Measurements from ENCODE around the gene TCF12.

The TCF12 gene

DNA sequence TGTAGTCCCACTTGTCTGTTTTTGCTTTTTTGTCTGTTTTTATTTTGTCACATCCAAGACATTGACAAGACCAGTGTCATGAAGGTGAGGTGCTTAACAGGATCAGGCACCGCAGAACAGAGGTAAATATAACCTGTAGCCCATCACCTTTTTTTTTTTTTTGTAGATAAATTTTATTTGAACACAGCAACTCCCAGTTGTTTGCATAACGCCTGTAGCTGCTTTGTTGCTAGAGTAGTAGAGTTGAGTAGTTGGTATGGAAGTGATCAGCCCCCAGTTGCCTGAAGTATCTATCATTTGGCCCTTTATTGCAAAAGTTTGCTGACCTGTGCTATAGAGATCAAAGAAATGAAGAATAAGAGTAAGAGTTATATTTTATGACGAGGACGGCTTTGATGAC, 135.0 kb downstream of the TCF12 start:
- no peak for DNase-seq (ENCODE audit: low read depth)

GRCh38 chr15:57054204-57054750, 135.8 kb downstream of the TCF12 start:
- DNase-seq (ENCODE audit: low read depth), result no peak

- no peak for DNase-seq (ENCODE audit: low read depth)
Measured at GRCh38 chr15:57056357-57056756, 137.9 kb downstream of the TCF12 start.

DNA sequence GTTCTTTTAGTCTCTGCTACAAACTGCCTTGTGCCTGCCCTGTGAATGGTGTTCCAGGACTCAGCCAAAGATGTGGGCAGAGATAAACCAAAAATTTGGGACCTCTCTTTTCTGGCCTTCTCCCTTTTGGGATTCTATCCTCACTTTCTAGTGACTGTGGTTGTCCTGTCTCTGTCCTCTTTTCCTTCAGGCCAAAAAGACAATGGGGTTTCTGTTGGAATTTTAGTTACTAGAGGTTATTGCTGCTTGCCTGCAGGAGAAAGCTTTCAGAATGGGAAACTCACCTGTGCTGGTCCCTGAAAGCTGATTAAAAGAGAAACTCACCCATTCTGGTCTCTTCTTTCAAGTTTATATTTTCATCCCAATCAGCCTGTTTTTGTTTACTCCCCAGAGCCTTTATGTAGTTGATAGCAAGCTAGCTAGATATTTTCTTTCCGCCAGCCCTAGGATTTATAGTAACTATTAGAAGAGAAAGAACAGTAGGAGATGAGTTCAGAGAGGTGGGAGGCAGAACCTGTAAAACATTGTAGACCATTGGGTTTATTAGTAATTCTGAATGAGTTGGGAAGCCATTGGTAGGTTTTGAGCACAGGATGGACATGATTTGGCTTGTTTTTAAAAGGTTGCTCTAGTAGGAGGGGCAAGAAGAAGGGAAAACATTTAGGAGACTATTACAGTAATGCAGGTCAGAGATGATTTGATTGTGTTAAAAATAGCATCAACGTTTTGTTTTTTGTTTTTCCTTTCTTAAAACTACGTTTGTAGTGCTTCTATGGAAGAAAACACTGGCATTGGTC, 138.9 kb downstream of the TCF12 start:
- DNase-seq (ENCODE audit: low read depth), result no peak

DNA sequence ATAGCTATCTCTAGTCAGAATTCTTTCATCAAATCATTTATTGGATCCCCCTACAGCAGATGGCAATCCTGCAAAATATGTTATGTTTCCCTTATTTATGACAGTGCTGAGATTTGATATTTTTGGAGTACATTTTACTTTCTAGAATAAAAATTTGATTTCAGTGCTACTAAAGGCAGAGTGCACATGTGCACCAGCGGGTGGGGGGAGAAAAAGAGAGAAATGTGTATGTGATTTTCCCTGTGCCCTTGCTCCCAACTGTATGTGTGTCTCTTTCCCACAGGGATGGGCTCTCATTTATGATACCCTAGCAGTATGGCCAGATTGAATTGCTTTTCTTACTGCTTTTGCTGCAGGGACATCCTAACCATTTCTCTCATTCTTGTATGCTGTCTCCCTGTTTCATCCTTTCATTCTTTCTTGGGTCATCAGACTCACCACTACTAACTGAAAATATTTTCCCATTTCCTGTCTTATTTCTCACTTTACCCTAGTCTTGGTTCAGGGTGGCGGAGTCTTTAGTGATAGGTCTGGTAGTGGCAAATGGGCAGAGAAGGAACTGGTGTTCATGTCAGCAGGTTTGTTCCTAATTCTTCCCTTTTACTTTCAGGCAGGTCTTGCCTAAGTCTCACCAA, 140.7 kb downstream of the TCF12 start:
- no peak for DNase-seq (ENCODE audit: low read depth)

DNA sequence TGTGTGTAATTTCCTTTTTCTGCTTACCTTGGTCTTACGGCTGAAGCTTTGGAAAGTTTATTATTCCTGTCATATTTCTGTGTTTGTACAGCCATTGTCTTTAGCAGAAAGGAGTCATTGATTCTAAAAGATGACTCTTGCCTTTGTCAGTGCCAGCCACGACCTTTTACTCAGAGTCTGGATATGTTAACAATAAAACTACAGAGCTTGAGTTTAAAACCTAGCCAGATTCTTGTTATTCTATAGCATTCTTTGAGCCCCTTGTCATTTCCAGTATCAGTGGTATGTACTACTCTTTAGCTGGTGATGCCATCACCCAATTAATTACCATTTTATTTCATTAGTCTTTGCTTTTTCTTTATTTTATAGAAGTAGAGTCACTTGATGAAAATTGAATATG, 142.4 kb downstream of the TCF12 start:
- no peak for DNase-seq (ENCODE audit: low read depth)

GRCh38 chr15:57061281-57061680, 142.8 kb downstream of the TCF12 start:
- no peak for DNase-seq (ENCODE audit: low read depth)

- DNase-seq (ENCODE audit: low read depth), result no peak
Measured at GRCh38 chr15:57061696-57062095, 143.3 kb downstream of the TCF12 start.

GRCh38 chr15:57064033-57064432, 145.6 kb downstream of the TCF12 start:
- no peak for DNase-seq (ENCODE audit: low read depth)

DNA sequence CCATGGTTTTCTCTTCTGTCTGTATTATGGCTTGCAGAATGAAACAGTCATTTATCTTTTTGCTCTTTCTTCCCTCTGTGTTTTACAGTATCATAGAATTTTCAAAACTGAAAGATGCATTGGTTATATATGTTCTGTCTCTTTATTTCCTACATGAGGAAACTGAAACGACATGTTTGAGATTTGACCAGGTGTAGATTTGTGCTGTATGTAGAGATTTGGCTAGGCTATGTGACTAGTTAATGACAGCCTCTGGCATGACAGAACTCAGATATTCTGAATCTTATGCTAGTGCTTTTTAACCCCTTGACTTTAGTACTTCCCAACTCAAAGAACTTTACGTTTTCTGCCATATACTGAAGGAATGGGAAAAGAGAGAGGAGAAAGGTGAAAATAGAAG, 151.0 kb downstream of the TCF12 start:
- no peak for DNase-seq (ENCODE audit: low read depth)

- DNase-seq (ENCODE audit: low read depth), result no peak
Measured at GRCh38 chr15:57070674-57071073, 152.2 kb downstream of the TCF12 start.

DNA sequence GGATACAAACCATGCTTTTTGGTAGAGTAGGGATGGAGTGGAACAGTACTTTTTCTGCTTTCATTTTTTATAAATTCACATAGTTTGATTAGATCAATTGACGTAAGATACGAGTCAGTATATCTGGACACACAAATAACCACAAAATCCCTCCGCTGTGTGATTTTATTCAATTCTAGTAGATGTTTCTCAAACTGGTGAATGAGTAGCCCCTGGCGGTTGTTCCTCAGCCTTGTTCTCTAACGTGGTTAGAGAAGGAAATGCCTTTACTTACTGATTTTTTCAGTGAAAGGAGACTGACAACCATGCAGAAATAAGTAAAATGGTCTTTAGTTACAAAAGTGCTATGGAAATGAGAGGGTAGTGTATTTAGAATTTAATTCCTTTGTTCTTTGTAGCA, 161.0 kb downstream of the TCF12 start:
- no peak for DNase-seq (ENCODE audit: low read depth)

GRCh38 chr15:57079931-57080620, 161.6 kb downstream of the TCF12 start:
- DNase-seq (ENCODE audit: low read depth), result no peak

GRCh38 chr15:57082054-57082728, 163.7 kb downstream of the TCF12 start:
- no peak for DNase-seq (ENCODE audit: low read depth)

GRCh38 chr15:57084192-57084591, 165.7 kb downstream of the TCF12 start:
- DNase-seq (ENCODE audit: low read depth), result no peak

- no peak for DNase-seq (ENCODE audit: low read depth)
Measured at GRCh38 chr15:57085267-57085666, 166.8 kb downstream of the TCF12 start.

DNA sequence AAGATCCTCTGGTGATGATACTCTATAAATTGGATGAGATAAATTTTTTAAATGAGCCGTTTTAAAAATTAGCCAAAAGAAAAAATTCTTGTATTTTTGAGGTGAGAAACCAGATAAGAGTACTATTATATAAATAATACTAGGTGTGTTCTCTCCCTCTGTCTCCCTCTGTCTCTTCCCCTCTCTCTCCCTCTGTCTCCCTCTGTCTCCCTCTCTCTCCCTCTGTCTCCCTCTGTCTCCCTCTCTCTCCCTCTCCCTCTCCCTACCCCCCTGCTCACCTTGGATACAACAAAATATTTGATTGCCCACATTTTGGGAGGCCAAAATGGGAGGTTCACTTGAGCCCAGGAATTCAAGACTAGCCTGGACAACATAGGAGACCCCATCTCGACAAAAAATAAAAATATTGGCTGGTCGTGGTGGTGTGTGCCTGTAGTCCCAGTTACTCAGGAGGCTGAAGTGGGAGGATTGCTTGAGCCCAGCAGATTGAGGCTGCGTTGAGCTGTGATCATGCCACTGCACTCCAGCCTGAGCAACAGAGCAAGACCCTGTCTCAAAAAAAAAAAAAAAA, 168.5 kb downstream of the TCF12 start:
- no peak for DNase-seq (ENCODE audit: low read depth)

DNA sequence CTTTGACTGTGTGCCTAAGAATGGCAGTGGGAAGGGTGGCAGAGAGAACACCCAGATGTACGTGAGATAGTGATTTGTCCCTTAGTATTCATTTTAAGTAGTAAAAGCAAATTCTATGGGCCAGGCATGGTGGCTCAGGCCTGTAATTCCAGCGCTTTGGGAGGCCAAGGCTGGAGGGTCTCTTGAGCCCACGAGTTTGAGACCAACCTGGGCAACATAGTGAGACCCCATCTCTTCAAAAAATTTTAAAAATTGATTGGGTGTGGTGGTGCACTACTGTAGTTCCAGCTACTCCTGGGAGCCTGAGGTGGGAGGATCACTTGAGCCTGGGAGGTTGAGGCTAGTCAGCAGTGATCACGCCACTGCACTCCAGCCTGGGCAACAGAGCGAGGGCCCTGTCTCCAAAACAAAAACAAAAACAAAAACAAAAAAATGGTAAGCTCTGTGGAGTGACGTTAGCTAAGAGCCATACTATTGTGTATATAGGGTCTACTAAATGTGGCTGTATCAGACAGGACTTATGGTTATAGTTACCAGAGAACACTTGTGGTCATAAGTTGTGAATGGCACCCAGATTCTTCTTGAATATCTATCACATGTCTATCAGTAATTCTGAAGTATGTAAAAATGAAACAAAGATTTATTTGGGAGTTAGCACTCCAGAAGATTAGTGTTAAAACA, 171.5 kb downstream of the TCF12 start:
- no peak for DNase-seq (ENCODE audit: low read depth)

DNA sequence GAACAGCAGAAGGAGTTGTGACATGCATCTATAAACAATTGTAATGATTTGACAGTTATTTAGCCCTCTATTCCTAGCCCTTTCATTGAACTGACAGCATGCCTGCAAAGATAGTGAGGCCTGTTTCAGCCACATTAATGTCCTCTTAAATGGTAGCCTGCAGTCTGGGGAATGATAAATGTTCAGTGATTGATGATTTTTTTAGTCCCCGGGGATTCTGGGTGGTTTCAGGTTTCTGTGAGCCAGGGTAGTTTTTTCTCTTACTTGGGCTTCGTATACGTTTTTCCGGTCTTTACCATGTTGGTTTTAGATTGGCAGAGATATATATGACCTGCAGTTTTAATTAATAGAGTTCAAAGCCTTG, 172.0 kb downstream of the TCF12 start:
- DNase-seq (ENCODE audit: low read depth), result no peak

DNA sequence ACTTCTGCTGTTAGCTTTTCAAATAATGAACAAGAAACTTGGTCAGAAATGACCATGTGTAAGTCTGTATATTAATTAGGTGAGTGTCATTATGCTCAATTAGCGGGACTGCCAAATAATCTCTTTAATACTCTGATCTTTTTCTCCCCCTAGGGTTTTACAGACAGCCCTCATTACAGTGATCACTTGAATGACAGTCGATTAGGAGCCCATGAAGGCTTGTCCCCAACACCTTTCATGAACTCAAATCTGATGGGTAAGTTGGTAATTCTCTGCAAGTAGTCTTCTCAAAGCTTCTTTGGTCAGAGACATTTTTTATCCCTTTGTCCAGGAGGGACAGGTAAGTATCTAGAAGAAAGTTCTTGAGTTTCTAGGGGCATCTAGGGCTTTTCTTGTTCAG, 173.2 kb downstream of the TCF12 start:
- no peak for DNase-seq (ENCODE audit: low read depth)

- DNase-seq (ENCODE audit: low read depth), result no peak
Measured at GRCh38 chr15:57092252-57092651, 173.8 kb downstream of the TCF12 start.

Measured in T follicular helper cell (primary cell).